RCC 7860 (cell line): Measurements from ENCODE around the gene DYNC1LI1.

Source experiments
- DNase-seq: peaks from one replicate; pipeline ENCODE4 v3.0.0-alpha.2; 2015; ENCODE audit warnings: low spot score
- FAIRE-seq: peaks from 2 replicates; lab custom pipeline; 2012; peaks lifted over from hg19 to GRCh38; lab: Jason Lieb, UNC

Gene DYNC1LI1

DNA sequence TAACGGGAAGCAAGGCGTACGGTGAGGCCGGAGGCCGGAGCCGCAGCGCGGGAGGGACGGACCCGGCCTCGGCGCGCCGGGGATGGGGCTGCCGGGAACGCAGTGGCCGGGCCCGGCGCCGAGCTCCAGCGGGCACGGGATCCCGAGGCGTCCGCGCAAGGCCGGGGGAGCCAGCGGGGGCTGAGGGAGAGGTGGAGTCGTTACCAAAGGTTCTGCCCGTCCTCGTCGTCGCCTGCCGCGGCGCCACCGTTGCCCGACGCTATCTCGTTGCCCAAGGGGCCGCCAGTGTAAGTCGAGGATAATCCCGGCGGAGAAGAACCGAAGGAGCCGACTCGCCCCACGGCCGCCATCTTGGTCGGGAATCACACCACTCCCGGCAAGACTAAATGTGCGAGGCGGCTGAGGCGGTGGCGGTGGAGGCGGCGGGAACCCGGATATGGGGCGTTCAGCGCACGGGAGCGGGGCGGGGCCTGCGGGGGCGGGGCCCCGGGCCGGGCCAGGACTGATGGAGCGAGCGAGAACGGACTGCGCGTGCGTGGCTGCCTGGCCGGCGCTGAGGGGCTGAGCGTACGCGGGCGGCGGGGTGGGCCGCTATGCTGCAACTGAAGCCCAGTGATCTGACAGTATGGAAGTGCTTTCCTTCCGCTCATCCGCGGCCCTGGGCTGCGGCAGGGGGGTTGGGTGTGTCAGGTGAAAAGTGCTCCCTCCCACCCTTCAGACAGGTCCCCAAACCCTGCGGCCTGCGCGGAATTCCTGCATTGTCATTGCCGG lies at the start of gene DYNC1LI1:
Gene DYNC1LI1 (minus strand): TSS at position 438 of the 771 bp plus-strand sequence. CDS start 88 bp downstream, at position 350.
- FAIRE-seq (no peak), DNase-seq (peak; percentile 76)

DNA sequence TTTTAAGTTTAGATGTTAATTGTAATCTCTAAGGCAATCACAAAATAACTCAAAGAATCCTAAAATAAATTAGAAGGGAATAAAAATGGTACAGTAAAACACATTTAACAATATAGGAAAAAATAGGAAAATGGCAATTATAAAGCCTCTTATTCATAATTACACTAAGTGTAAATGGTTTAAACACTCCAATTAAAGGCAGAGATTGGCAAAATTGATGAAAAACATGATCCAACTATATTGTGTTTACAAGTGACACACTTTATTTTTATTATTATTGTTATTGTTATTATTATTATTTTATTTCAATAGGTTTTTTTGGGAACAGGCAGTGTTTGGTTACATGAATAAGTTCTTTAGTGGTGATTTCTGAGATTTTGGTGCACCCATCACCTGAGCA lies 48.7 kb upstream of the DYNC1LI1 start:
- FAIRE-seq (no peak), DNase-seq (no peak)

DNA sequence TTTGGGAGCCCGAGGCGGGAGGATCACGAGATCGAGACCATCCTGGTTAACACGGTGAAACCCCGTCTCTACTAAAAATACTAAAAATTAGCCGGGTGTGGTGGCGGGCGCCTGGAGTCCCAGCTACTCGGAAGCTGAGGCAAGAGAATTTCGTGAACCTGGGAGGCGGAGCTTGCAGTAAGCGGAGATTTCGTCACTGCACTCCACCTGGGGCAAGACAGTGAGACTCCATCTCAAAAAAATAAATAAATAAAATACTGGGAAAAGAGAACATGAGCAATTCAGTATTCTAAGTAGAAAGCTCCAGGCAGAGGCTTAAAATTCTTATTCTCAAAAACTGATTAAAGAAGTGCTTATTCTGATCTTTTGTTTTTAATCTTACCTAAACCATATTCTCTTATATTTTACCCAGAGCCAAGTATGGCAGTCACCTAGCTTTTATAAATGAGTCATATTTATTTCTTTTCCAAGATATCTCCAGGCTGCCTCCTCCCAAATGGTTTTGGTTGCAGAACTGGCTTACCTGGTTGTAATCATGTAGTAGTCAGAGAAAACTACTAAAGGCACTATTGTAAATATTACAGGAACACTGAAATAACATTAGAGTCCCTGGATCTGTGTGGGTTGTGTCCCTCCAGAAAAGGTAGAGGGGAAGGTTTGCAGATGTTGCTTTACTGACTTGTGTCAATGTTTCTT lies 45.8 kb upstream of the DYNC1LI1 start:
- DNase-seq (no peak), FAIRE-seq (no peak)

DNA sequence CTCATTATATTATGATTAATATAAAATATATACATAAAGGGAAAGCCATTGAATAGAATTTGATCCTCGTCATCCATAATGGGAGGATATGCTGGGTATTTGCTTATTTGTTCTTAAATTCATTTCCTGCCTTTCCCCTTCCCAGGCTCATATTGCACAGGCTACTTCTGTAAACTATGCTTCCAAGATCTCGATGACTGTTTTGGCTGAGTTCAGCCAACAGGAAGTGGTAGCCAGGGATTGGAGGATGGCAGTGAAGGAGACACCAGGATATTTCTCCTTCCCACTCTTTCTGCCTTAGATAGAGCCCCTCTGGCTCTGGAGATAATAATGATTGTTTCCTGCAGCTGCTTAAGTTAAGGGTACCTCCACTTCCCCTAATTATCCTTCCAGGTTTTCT lies 44.3 kb upstream of the DYNC1LI1 start:
- no peak for FAIRE-seq
- no peak for DNase-seq

DNA sequence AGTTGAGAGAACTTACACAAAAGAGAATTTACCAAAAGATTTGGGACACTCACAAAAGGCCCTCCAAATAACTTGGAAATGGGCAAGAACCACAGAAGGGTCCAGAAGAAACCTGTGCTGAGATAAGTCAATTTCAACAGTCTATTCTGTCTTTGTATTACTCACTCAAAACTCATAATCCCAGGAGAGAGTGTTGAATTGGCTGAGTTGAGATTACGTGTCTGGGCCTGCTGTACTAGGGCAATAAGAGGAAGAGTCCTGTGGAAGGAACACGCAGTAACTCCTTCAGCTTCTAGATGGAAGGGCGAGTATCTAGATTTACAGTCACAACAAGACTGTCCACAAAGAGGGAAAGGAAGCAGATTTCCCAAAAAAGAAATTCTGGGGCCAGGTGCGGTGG lies 42.5 kb upstream of the DYNC1LI1 start:
- no peak for DNase-seq

DNA sequence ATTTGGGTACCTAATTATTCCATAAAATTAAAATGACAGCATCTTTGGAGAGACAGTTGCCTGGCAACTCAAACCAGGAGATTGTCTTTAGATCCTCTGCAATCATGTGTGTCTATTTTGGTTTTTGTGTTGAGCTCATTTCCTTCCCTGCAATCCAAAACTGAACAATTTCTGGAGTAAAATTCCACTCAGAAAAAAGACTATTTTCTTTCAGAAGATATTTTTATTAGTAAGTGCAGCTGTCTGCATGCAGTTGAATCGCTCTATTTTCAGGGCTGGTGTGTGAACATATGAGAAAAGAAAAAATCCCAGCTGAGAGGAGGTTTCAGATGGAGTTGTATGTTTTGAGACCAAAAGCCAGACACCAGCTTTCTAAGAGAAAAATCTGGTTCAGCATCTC lies 41.9 kb upstream of the DYNC1LI1 start:
- DNase-seq (no peak), FAIRE-seq (no peak)

More for the DNA sequence above, 42.5 kb upstream of the DYNC1LI1 start:
- FAIRE-seq = no peak

DNA sequence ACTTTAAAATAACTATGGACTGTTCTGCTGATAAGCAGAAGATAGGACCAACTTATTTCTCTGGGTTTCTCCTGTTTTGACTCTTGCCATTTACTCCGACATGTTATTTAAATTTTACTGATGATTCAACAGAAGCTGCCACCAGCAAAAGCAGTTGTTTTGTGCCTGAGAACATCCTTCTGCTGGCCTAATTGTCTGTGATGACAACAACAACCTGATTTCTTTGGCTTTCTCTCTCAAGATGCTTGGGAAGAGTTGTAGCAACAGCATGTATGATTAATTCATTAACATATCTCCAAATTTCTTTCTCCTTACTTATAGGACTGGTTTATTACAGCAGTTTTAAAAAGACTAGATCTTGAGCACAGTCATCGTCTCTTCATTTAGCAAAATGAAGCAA lies 36.9 kb upstream of the DYNC1LI1 start:
- DNase-seq (no peak), FAIRE-seq (no peak)

DNA sequence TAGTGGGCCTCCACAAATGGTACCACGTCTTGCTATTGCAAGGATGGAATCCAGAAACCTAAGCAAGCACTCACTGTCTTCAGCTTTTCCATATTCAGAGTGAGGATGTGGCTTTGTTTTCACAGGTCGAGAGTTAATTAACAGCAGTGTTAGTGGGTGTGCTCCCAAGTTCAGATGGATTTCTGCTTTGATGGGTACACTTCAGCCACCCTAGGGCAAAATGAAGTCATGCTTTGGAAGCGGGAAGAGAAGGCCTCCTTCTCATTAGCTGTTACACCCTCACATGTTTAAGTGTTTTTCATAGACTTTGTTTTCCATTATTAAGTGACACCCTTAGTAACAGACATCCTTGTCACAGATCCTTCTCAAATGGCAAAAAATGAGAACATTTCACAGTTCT lies 36.3 kb upstream of the DYNC1LI1 start:
- DNase-seq = no peak
- no peak for FAIRE-seq

DNA sequence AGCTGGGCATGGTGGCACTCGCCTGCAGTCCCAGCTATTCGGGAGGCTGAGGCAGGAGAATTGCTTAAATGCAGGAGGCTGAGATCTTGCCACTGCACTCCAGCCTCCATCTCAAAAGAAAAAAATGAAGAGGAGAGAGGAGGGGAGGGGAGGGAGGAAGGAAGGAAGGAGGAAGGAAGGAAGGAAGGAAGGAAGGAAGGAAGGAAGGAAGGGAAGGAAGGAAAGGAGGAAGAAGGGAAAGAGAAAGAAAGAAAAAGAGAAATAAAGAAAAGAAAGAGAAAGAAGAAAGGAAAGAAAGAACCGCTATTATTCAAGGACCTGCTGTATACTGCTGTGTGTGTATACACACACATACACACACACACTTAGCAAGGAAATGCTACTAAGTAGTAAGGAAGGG lies 35.6 kb upstream of the DYNC1LI1 start:
- FAIRE-seq (no peak), DNase-seq (no peak)

DNA sequence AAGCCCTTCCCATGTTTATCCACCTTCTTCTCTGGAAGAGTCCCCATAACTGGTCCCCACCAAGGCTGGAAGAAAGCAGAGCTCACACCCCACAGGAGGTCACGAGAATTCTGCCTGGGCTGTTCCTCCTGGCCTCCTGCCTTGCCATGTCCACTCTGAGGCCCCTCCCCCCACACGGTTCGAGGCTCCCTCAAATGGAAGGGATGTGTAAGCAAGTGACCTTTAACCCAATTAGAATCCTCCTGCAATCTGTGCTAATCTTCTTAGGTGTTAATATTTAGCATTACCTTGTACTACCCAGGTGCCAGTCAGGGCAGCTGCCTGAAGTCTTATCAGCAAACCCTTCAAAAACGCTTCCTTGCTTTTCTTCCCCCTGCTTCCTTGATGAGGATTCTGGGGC lies 32.4 kb upstream of the DYNC1LI1 start:
- DNase-seq = no peak
- no peak for FAIRE-seq

DNA sequence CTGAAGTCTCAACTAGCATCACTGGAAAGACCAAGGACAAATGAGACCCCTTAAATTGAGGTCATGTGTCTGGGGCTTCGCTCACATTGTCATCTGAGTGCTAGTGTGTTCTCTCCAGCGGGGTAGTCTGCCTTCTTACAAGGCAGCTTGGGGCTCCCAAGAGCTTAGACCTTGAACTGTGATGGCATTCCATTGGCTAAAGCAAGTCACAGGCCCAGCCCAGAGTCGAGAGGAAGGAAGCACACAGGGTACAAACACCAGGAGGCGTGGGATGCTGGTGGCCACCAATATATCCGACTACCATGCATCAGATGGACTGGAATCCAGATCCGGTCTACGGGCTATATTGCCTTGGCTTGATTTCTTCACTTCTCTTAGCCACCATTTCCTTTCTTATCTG lies 31.5 kb upstream of the DYNC1LI1 start:
- no peak for DNase-seq
- no peak for FAIRE-seq

DNA sequence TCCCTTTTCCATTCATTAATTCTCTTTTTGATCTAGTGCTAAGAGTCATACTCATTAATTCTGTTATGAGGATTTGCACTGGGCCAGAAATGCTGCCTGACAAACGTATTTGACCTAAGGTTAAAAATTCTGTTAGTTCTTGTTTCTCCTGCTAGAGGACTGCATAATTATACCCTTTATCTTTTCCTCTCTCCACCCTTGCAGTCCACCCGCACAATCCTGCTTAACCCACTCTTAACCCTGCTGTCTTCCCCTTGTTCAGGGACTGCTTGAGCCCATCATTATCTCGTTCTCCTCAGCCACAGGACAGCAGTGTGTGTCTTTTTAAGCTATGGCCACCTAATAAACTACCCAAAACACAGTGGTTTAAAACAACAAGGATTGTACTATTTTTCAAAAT lies 31.1 kb upstream of the DYNC1LI1 start:
- no peak for DNase-seq
- no peak for FAIRE-seq

DNA sequence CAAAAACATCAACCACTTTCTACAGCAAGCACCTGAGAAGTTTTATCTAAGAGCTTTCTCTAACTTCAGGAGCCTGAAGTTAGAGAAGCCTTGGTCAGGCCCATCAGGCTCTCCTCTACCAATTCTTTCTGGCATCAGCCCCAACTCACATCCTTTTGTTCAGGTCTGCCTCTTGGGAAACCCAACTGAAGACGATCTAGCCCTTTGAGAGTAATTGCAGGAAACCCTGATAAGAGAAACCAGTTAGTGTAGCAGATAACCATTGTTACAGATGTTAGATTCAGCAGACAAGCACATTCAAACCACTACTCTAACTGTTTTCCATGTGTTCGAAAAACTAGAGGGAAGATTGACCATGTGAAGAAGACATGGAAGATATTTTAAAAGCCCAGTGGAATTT lies 27.0 kb upstream of the DYNC1LI1 start:
- FAIRE-seq = no peak
- no peak for DNase-seq

DNA sequence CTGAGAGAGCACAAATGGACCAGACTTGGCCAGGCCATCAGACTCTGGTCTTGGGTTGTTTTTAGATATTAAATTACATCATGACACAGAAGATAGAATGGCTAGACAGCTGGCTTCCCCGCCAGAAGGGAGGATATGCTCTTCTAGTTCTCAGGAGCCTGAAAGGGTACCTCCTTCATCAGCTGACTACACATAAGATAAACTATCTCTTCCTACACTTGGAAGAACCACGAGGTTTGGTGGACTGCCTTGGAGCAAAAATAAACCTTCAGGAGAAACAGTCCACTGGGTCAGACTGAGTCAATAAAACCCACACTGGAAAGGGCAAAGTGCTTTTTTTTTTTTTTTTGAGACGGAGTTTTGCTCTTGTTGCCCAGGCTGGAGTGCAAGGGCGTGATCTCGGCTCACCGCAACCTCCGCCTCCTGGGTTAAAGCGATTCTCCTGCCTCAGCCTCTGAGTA lies 26.3 kb upstream of the DYNC1LI1 start:
- DNase-seq (no peak), FAIRE-seq (no peak)

DNA sequence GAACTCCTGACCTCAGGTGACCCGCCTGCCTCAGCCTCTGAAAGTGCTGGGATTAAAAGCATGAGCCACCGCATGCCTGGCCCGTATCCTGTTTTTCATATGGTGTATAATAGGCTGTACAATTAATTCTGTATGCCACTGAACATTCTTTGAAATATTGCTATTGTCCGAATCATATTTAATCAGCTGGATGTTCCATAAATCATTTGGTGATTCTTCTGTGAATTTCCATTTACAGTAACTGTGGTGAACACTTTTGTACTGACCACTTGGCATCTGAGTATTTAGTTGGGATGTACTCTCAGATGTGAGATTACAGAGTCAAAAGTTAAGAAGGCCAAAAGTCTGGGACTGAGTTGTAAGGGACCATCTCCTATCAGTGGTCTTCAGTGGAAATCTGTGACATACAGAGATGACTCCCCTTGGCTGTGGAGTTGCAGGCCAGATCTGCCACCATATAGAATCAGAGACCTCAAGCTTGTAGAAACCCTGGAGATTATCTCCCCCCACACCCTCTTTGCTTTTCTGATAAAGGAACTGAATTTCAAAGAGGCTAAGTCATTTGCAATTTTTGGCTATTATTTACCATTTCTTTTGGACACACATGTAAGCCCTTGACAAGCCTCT lies 25.7 kb upstream of the DYNC1LI1 start:
- FAIRE-seq (no peak), DNase-seq (no peak)

DNA sequence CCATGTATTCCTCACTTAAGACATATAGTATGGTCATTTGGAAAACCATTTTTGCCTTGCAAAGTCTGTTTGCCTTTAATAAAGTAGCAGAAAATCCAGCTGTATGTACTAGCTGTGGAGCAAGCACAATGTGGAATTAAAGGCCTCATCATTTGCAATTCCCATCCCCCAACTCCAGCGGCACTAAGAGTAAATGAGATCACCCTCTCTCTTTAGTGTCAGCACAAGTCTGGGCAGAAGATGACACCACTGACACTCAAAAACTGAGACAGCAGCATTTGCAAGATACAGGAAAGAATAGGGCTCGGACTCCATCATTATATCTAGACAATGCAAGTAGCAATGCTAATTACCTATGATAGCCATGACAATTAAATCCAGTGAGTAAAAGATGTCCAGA lies 24.7 kb upstream of the DYNC1LI1 start:
- DNase-seq (no peak), FAIRE-seq (no peak)

DNA sequence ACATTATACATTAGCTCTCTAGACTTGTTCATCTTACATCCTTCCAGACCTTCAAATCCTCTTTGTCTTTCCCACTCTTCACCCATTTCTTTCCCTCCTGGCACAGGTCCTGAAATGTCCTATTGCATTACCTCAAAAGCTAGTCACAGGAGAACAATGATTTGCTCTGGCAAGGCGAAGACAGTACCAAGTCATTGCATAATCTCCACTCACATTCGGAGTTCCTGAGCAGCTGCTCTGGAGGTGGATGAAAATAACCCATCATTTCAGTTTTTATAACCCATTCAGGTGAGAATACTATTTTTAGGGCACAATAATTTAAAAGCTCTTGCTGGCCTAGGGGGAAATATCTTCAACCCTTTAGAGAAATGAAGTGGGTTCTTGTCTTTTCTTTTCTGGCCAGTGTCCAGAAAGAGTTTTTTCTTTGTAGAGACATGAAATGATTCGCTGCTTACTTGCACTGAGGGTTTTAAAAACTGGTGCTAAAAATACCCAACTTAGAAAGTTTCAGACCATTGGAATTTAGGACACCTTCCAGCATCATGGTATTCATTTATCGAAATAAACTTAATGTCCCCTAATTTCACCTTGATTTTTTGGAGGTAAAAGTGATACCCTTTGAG lies 23.4 kb upstream of the DYNC1LI1 start:
- no peak for DNase-seq
- FAIRE-seq = no peak

DNA sequence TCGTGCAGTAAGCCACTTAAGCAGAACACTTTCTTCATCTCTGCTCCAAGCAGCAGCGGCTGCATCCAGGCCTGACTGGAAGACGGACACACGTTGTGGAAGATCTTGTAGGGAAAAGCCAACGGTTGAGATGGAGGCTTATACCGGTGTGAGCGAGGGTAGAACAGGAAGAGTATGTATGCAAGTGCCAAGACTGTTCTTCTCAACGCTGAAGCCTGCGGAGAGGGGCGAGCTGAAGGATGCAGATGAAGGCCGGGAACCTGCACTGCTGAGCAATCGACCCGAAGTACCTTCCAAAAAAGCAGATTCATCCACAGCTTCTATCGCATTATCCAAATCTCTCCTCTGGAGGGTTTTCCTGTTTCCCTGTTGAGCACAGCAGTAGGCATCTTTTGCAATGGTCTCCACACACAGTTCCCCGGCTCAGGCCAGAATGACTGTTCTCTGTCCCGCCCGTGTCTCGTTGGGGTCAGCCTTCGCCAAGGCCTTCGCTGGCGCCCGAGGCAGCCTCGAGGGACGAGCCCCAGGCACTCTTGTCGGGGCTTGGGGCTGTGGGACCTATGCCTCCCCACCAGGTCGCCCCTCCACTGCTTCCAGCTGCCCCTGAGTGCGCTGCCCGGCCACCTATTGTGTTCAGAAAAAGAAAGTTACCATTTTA lies 22.2 kb upstream of the DYNC1LI1 start:
- DNase-seq (no peak), FAIRE-seq (no peak)

DNA sequence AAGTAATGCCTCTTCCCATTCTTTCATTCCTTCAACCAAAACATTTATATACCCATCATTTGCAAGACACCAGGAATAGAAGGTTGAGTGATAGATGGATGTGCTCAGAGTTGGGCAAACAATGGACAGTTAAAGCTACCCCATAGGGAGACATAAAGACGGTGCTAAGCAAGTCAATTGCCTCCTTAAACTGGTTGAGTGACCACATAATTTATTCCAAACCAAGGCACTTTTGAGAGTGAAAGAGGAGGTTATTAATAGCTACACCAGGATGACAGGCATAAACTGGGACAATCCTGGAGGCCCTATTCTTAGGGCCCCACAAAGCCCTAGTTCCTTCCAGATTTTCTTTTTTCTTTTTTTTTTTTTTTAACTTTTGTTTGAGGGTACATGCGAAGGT lies 21.4 kb upstream of the DYNC1LI1 start:
- FAIRE-seq = no peak

DNA sequence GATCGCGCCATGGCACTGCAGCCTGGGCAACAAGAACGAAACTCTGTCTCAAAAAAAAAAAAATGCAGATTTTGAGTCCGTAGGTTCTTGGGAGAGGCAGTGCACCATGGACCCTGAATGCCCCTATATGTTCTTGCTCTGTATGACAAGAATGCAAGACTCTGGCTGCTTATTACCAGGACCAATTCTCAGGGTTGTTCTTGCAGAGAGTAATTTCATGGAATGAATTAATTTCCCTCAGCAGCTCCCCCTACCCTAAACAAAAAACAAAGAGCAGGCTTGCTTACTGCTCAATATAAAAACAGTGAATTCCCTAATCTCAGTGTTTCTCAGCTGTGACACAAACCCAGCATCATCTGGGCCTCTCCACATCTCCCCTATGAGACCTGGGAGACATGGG lies 20.5 kb upstream of the DYNC1LI1 start:
- no peak for DNase-seq
- no peak for FAIRE-seq

More for the DNA sequence above, 21.4 kb upstream of the DYNC1LI1 start:
- no peak for DNase-seq

DNA sequence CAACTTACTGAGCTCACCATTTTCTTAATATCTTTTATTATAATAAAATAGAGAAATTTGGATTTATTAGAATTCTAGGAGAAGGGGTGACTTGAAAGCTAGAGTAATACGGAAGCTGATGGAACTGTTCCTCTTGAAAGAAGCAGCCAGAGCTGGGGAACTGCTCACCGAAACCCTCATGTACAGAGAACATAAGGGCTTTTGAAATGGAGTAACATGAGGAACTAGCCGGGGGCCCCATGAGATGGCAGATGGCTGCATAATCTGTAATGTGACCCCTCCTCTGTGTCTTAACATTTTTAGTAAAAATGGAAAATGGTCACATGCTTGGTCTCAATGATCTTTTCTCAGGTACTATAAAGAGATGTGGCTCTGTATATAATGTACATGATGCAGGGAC lies 15.7 kb upstream of the DYNC1LI1 start:
- no peak for FAIRE-seq
- no peak for DNase-seq
